HepG2 (cell line): ENCODE data around the gene FBXL13. TPM values are rescaled to one million over a fixed set of nuclear protein-coding genes. Genes with fewer than 3 reads are reported as not detected.

Experiments
- ATAC-seq: fragments of 200-7000 bp; cut with Tn5 transposase; 3 replicates; pipeline ENCODE4 v1.9.1; 2020; ENCODE audit warnings: mild to moderate bottlenecking, moderate library complexity
- BruUV-seq: library from RNA; stranded (reverse); fragments of 400-500 nt; replicated peaks from 2 replicates; lab custom pipeline; 2021; lab: Mats Ljungman, UMichigan
- CTCF ChIA-PET: fragments of 300-600 bp; formaldehyde crosslinking; extraction: SDS; loops from one replicate; lab custom pipeline; 2021; ENCODE audit warnings: low total read pairs, inconsistent platforms, low intra/inter-chr PET ratio; lab: Yijun Ruan, JAX
- POLR2A ChIA-PET: fragments of 350-600 bp; sonication (Branson Sonifier 250); formaldehyde crosslinking; loops from one replicate; lab custom pipeline; 2020; ENCODE audit warnings: antibody characterized with exemption, inconsistent platforms; lab: Yijun Ruan, JAX
- DNase-seq: peaks from one replicate; pipeline ENCODE4 v3.0.0-alpha.2; 2015; ENCODE audit warnings: low spot score
- FAIRE-seq: peaks from 3 replicates; lab custom pipeline; 2011; peaks lifted over from hg19 to GRCh38; lab: Jason Lieb, UNC
- H2AFZ ChIP-seq: one replicate; pipeline ENCODE4 v1.6.1; 2011; ENCODE audit warnings: low read length, inconsistent platforms
- H3K27ac ChIP-seq: fragments of 300-600 bp; 3 replicates; pipeline ENCODE4 v1.8.0; 2011; ENCODE audit warnings: mixed run types, mild to moderate bottlenecking, mixed read lengths, low read length, inconsistent platforms; ENCODE audit not compliant: insufficient read depth; ENCODE audit errors: extremely low read length
- H3K27me3 ChIP-seq, 2 experiments: fragments of 200-600 bp in 1 of 2; 2 replicates in 1 of 2; 3 replicates in 1 of 2; pipeline versions ENCODE4 v1.6.0 to v1.8.0; 2011; ENCODE audit warnings: low read length in 2 of 2, mild to moderate bottlenecking in 2 of 2, moderate library complexity in 2 of 2, inconsistent platforms in 1 of 2; ENCODE audit not compliant: insufficient read depth in 2 of 2, control insufficient read depth in 1 of 2
- H3K36me3 ChIP-seq, 2 experiments: fragments of 200-600 bp in 1 of 2; replicated peaks in 1 of 2; 2 replicates in 1 of 2; 3 replicates in 1 of 2; pipeline versions ENCODE4 v1.5.1 to v1.8.0; 2011; ENCODE audit warnings: low read length in 2 of 2, inconsistent platforms in 1 of 2; ENCODE audit not compliant: insufficient read depth in 2 of 2, control insufficient read depth in 1 of 2
- H3K4me1 ChIP-seq: 2 replicates; pipeline ENCODE4 v1.5.1; 2012; ENCODE audit warnings: low read length, inconsistent platforms; ENCODE audit not compliant: insufficient read depth
- H3K4me2 ChIP-seq: 2 replicates; pipeline ENCODE4 v1.6.0; 2011; ENCODE audit warnings: low read depth, low read length, inconsistent platforms
- H3K4me3 ChIP-seq, 3 experiments: fragments of 200-600 bp in 1 of 3; sonication (generic), shearing (Covaris generic) in 1 of 3; replicated peaks in 1 of 3; 2 replicates each; pipeline ENCODE4 v1.5.1; 2011 to 2016; ENCODE audit warnings: low read length in 3 of 3, inconsistent platforms in 2 of 3, low read depth in 2 of 3, mild to moderate bottlenecking in 2 of 3, control low read depth in 1 of 3, mixed read lengths in 1 of 3; ENCODE audit not compliant: insufficient read depth in 1 of 3
- H3K79me2 ChIP-seq: one replicate; pipeline ENCODE4 v1.6.1; 2011; ENCODE audit warnings: low read length, inconsistent platforms; ENCODE audit not compliant: insufficient read depth
- H3K9ac ChIP-seq: 2 replicates; pipeline ENCODE4 v1.6.0; 2011; ENCODE audit warnings: mild to moderate bottlenecking, low read depth, low read length, inconsistent platforms; ENCODE audit not compliant: insufficient read depth
- H3K9me3 ChIP-seq: 2 replicates; pipeline ENCODE4 v1.5.1; 2012; ENCODE audit warnings: mild to moderate bottlenecking, low read length
- H4K20me1 ChIP-seq: 2 replicates; pipeline ENCODE4 v1.6.0; 2011; ENCODE audit warnings: inconsistent platforms, mild to moderate bottlenecking, low read length, moderate library complexity; ENCODE audit not compliant: insufficient read depth
- AKAP8 ChIP-seq: sonication (generic); formaldehyde crosslinking; IDR thresholded peaks from 2 replicates; pipeline ENCODE4 v1.5.1; 2020; ENCODE audit warnings: mild to moderate bottlenecking, missing genetic modification reagents
- CHD2 ChIP-seq: IDR thresholded peaks from 2 replicates; pipeline ENCODE4 v1.6.1; 2011; ENCODE audit warnings: low read depth, low read length, improper control_type of control experiment
- HDAC1 ChIP-seq: sonication (generic); formaldehyde crosslinking; IDR thresholded peaks from 2 replicates; pipeline ENCODE4 v1.5.1; 2020; ENCODE audit warnings: mild to moderate bottlenecking, missing genetic modification reagents
- PAXIP1 ChIP-seq: sonication (generic); formaldehyde crosslinking; conservative IDR thresholded peaks from 2 replicates; pipeline ENCODE4 v1.4.0; 2020; ENCODE audit warnings: mild to moderate bottlenecking, missing genetic modification reagents, moderate library complexity
- SMAD9 ChIP-seq: sonication (generic); formaldehyde crosslinking; IDR thresholded peaks from 2 replicates; pipeline ENCODE4 v1.5.1; 2020; ENCODE audit warnings: mild to moderate bottlenecking, missing genetic modification reagents
- THAP8 ChIP-seq: sonication (generic); formaldehyde crosslinking; IDR thresholded peaks from 2 replicates; pipeline ENCODE4 v1.5.1; 2020; ENCODE audit warnings: missing genetic modification reagents, mild to moderate bottlenecking, borderline replicate concordance
- ZFX ChIP-seq: sonication (generic); formaldehyde crosslinking; IDR thresholded peaks from 2 replicates; pipeline ENCODE4 v1.4.0; 2020; ENCODE audit warnings: mild to moderate bottlenecking, low read depth, missing genetic modification reagents, moderate library complexity
- ZNF12 ChIP-seq: sonication (generic); formaldehyde crosslinking; IDR thresholded peaks from 2 replicates; pipeline ENCODE4 v1.5.0; 2020; ENCODE audit warnings: missing genetic modification reagents
- ZNF34 ChIP-seq: sonication (generic); formaldehyde crosslinking; IDR thresholded peaks from 2 replicates; pipeline ENCODE4 v1.4.0; 2020; ENCODE audit warnings: mild to moderate bottlenecking, missing genetic modification reagents, borderline replicate concordance
- ZNF468 ChIP-seq: sonication (generic); formaldehyde crosslinking; IDR thresholded peaks from 2 replicates; pipeline ENCODE4 v1.8.0; 2022; ENCODE audit warnings: mild to moderate bottlenecking, moderate library complexity, missing genetic modification reagents
- ZNF557 ChIP-seq: sonication (generic); formaldehyde crosslinking; IDR thresholded peaks from 2 replicates; pipeline ENCODE4 v1.4.0; 2020; ENCODE audit warnings: missing genetic modification reagents
- ZNF766 ChIP-seq: sonication (generic); formaldehyde crosslinking; IDR thresholded peaks from 2 replicates; pipeline ENCODE4 v1.5.0; 2020; ENCODE audit warnings: missing genetic modification reagents, borderline replicate concordance
- WGBS: methylation state at CpG from one replicate; pipeline ENCODE4 v1.1.6; 2017; ENCODE audit warnings: low lambda C conversion rate; 5-methylcytosine and 5-hydroxymethylcytosine counted together
- in situ Hi-C: cut with HindIII; loops from 2 replicates; pipeline ENCODE4 v1.10.0; 2017; ENCODE audit warnings: low pct_unique_long_range_greater_than_20kb; ENCODE audit not compliant: extremely low pct_ligation_motif_present
- intact Hi-C: fragments of 100-400 bp; cut with micrococcal nuclease; formaldehyde crosslinking; loops from one replicate; pipeline ENCODE4 v1.10.0; 2022; ENCODE audit not compliant: unreplicated experiment
- polyA plus RNA-seq, 8 experiments: library from polyadenylated mRNA; depleted of rRNA in 3 of 8; stranded (reverse) in 7 of 8; unstranded in 1 of 8; fragments of >200 nt; fragmentation: Illumina TruSeq in 4 of 8; extraction: Trizol in 4 of 8; gene quantifications; 2 replicates each; pipeline versions ENCODE4 v1.2.1 to v1.2.3, GENCODE V29; 2011 to 2016; ENCODE audit warnings: low read depth in 4 of 8, missing spikeins in 1 of 8, mixed read lengths in 1 of 8; ENCODE audit not compliant: insufficient read depth in 1 of 8
- total RNA-seq, 5 experiments: library from RNA; depleted of rRNA; stranded (reverse); fragments of >200 nt; fragmentation: Illumina TruSeq; extraction: Trizol; gene quantifications; 2 replicates each; pipeline ENCODE4 v1.2.3, GENCODE V29; 2016; ENCODE audit warnings: low read depth in 1 of 5

The FBXL13 gene
- total and polyA plus RNA-seq, 2 of the 13 experiments (the other 11 are each of a cell fraction or from before 2014, with no cell fraction given), result 0.24 to 0.77 TPM

DNA sequence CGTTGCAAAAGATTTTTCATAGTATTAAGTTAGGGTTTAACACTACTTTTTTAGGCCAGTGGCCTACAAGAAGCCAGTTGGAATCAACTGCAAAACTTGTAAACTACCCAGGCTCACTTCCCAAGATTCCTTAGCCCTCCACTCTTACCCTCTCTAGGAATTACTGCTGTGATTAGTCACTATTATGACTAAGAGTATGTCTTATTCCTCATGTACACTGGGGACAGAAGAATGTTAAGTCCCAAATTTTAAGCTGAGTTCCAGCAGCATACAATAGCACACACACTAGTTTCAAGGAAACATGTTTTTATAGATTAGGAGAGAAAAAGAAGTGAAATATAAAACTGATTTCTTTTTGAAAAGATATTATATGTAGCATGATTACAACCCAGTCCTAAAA is 42.8 kb downstream of the FBXL13 start:
- H3K36me3 ChIP-seq, result no peaks in the 10 kb centered on the region
- H4K20me1 ChIP-seq, result no peaks in the 10 kb centered on the region
- H3K27ac ChIP-seq, result no peak overlapping the region
- no peaks in the 10 kb centered on the region for H3K79me2 ChIP-seq
- H3K9ac ChIP-seq, result no peak overlapping the region
- intact Hi-C loops, result no loop called here
- in situ Hi-C loops, result no loop called here
- ATAC-seq (no peak), FAIRE-seq (no peak), DNase-seq (no peak)
- no TSS peak for BruUV-seq
- no peak for TF ChIP-seq THAP8 (CRISPR knock-in tag)
- TF ChIP-seq ZNF557, result no peak
- TF ChIP-seq AKAP8, result no peak
- no peak for TF ChIP-seq HDAC1
- TF ChIP-seq ZNF468, result no peak
- TF ChIP-seq CHD2, result no peak
- no peak for TF ChIP-seq ZNF34 (CRISPR knock-in tag)
- no peak for TF ChIP-seq ZFX (CRISPR knock-in tag)
- no peak for TF ChIP-seq ZNF766
- TF ChIP-seq ZNF12, result no peak
- no peak for TF ChIP-seq SMAD9
- no peak for TF ChIP-seq PAXIP1 (CRISPR knock-in tag)
- no peaks in the 10 kb centered on the region for H3K4me1 ChIP-seq
- CTCF ChIA-PET, result no interaction called here
- H3K27me3 ChIP-seq, result no peaks in the 10 kb centered on the region; a peak in 1 of 5 replicates
- no peaks in the 10 kb centered on the region for H3K9me3 ChIP-seq
- no peak overlapping the region for H3K4me2 ChIP-seq
- no peak overlapping the region for H3K4me3 ChIP-seq
- H2AFZ ChIP-seq, result no peak overlapping the region
- WGBS, result 0% methylated on average over 1 of the region's 1 CpG
- POLR2A ChIA-PET, result no interaction called here
